NCI-H1092 treated with DMSO at 0.1 percent for 48 hours (cell line): ENCODE measurements around the gene IL36G.
"Not testable (repeated sequence)": the region's sequence is repeated elsewhere in the genome, so short reads cannot be mapped to it uniquely, and the experiment has no call there.

Source experiments
- DNase-seq: peaks from one replicate; lab custom pipeline; 2025; lab: John Stamatoyannopoulos, UW

The IL36G gene

DNA sequence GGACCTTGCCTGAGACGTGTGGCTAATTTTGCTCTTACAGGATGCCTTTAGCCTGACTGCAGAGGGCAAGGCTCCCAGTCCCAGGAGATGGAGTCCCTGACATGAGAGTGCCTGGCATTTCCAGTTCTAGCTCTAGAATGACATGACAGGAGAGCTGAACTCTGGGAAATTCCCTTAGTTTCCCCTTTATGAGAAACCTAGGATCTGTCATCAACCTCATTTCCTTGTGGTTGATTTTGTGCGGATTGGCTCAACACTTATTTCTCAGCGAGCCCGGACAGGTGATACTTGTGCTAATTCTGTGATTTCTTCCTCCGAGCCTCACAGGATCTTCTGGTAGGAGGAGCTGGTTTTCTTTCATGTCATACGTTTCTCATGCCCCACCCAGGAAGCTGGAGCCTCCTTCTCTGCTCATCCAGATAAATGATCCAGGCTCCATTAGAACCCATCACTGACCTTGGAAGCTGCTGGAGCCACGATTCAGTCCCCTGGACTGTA lies at the start of gene IL36G:
IL36G (plus strand) TSS at position 448 of the 498 bp plus-strand sequence. CDS start 633 bp downstream, outside the sequence.
- no peak for DNase-seq

GRCh38 chr2:112933261-112933660 lies 44.5 kb upstream of the IL36G start:
- no peak for DNase-seq

- DNase-seq: not testable (repeated sequence)
Measured at GRCh38 chr2:112934117-112934516, 43.7 kb upstream of the IL36G start.

- no peak for DNase-seq
Measured at GRCh38 chr2:112936927-112937232, 40.9 kb upstream of the IL36G start.

DNA sequence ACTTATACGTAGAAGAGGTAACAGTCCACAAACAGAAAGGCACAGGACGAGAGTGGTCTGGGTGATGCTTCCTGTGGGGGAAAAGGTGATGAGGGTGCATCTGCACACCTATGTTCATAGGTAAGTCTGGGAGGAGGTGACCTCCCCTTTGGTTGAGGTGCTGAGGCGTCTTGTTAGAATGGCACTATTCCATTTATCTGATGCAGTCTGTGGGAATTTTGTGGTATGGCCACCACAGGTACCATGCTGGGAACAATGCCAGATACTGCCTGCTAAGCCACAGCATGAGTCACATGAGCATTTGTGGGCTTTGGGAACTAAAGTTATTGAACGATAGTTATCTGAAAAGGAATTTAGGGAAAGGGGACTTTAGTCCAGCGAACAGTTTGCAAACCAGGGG lies 38.9 kb upstream of the IL36G start:
- no peak for DNase-seq

- no peak for DNase-seq
Measured at GRCh38 chr2:112939425-112939824, 38.4 kb upstream of the IL36G start.

- no peak for DNase-seq
Measured at GRCh38 chr2:112940859-112941625, 36.8 kb upstream of the IL36G start.

- peak; percentile 55 for DNase-seq
Measured at GRCh38 chr2:112941753-112942653, 35.8 kb upstream of the IL36G start.

DNA sequence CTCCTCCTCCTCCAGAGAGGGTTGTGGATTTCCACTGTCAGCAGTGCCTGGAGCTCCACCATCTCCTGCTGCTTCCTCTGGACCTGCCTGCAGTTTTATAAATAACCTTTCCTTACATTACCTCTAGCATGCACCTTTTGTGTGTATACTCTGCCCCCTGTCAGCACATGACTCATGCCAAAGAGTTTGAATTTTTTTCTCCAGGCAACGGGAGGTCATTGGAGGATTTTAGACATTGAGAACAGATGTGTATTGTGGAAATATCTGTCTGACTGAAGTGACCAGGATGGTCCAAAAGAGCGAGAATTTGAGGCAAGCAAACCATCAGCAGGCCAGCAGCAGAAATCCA lies 35.2 kb upstream of the IL36G start:
- no peak for DNase-seq

- DNase-seq: no peak
Measured at GRCh38 chr2:112944971-112945370, 32.8 kb upstream of the IL36G start.

DNA sequence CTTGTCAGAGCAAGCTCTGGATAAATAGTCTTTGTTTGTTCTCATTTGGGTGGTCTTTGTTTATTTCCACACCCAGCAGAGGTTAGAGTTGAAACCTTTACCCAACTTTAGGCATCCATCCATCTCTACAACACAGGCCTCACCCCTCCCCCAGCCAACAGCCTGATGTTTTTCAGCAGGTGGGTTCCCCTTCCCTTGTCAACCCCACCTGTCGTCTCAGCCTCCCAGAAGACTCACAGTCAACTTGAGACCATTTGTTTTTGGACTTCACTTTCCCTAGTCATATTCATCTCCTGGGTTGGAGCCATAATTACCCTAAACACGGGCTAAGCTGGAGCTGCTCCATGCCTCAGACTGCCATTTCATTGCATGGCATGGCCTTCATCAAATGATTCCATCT lies 31.7 kb upstream of the IL36G start:
- no peak for DNase-seq

DNA sequence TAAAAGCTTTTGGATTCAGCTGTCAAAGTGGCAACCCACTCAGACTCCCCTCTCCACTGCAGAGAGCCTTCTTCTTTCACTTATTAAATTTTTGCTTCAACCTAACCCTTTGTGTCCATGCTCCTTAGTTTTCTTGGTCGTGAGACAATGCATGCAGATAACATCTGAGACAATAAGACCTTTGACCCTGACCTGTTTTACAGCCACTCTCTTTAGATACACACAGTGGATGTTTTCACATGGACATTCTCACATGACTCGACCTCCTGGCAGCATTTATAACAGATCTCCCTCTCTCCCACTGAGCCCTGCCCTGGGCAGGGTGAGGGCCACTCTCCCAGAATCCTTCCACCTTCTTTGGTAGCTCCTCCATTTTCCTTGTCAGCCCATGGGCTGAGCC lies 30.4 kb upstream of the IL36G start:
- no peak for DNase-seq

DNA sequence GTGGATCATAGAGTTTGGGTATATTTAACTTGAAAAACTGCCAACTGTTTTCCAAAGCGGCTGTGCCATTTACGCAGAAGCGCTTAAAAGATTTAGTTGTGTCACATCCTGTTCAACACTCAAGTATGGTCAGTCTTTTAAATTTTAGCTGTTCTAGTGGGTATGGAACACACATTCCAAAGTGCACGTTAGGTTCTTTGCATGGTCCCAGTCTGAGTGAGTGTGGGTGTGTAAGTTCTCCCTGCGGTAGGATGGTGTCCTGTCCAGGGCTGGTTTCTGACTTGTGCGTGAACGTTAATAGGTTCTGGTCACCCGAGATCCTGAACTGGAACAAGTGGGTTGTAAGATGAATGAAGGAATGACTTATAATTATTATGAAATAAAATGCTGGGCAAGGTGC lies 28.4 kb upstream of the IL36G start:
- DNase-seq: no peak

DNA sequence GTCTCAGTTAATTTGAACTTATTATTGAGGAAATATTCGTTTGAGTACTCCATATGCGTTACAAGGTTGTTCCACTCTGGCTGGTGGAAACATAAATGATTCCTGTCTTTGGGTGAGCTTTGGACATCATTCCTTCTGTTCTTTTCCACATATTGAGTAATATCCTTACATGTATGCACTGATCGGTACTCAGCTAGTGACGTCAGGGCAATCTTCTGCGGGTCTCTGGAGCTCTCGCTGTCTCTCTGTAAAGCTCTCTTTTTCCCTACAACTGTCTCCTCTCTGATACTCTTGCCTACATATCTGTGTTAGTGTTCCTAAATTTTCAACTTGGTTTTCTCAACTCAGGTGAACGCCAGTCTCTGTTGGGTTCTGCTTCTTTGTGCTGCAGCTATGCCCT lies 23.4 kb upstream of the IL36G start:
- DNase-seq: no peak

DNA sequence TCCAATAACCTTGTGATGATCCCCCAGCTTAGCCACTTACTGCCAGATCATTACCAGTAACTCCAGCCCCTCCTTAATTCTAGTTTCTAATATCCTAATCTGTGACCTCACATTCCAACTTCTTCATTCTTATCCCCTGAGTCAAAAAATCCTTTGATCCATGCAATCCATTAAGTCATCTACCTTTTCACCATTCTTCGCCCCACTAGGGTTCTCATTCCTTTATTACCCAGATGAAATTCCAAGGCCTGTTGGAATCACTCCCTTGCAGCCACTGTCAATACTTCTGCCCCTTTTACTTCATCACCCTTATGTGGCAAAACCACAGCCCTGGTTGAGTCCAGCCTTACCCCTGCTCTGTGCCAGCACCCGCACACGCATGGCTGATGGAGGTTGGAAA lies 20.3 kb upstream of the IL36G start:
- no peak for DNase-seq

DNA sequence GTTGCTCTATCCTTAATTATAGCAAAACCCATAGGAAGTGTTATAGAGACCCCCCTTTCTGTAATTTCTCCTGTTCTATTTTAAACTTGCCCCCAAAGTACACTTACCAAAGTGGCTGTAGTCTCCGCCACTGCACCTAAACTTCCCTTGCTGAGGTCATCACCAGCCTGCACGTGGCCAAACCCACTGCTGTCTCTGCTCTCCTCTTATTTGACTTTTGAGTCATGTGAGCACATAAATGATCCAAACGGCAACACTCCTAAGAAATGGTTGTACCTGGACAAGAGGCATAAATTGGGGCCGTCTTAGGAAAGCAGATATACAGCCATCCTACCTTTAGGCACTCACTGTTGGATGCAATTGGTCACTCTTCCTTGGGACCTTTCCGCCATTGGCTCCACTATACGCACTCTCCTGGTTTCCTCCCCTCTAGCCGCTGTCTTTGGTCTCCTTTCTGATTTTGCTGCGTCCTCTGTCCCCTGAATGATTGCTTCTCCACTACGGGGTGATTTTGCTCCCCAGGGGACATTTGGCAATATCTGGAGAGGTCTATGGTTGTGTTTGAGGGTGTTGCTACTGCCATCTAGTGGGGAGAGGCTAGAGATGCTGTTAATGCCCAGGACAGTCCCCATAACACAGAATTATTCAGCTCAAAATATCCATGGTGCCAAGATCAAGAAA lies 19.2 kb upstream of the IL36G start:
- peak; percentile 18 for DNase-seq

- no peak for DNase-seq
Measured at GRCh38 chr2:112959109-112959812, 18.5 kb upstream of the IL36G start.

- DNase-seq: no peak
Measured at GRCh38 chr2:112960230-112960825, 17.5 kb upstream of the IL36G start.

GRCh38 chr2:112962308-112963175 lies 15.3 kb upstream of the IL36G start:
- no peak for DNase-seq

DNA sequence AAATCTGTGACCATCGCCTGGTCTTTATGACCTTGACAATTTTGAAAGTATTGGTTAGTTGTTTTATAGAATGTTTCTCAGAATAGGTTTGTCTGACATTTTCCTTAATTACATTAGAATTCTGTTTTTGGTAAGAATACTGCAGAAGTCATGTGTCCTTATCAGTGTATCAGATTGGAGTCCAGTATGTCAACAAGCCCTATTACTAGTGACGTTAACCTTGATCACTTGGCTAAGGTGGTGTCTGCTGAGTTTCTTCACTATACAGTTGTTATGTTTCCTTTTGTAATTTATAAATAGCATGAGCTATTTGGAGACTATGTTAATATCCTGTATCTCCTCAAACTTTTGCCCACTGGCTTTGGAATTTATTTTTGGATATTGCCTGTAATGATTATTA lies 10.8 kb upstream of the IL36G start:
- no peak for DNase-seq
